ENCODE measurements around the gene STAC3. TPM values are rescaled to one million over a fixed set of nuclear protein-coding genes. Genes with fewer than 3 reads are reported as not detected.
A peak's percentile ranks its signal among the peaks of the same experiment; 100 is the strongest.

The STAC3 gene
- total and polyA plus RNA-seq, 9 of the 15 experiments (the other 6 are each of a cell fraction or from before 2014, with no cell fraction given): 0.45 to 6.4 (median 3.3) TPM

GRCh38 chr12:57240066-57240921, 10.7 kb downstream of the STAC3 start (continued):
- TF ChIP-seq RREB1 (CRISPR knock-in tag; IDR thresholded peaks at IDR 0.05) (peak; percentile 65; the same call in 1 of the 2 replicates), BHLHE40 (IDR thresholded peaks at IDR 0.05; ENCODE audit: low read length) (peak; percentile 92), HNRNPLL (IDR thresholded peaks at IDR 0.05; ENCODE audit: low read depth, low read length, poor library complexity, severe bottlenecking) (peak; percentile 46), ZNF324 (CRISPR knock-in tag; IDR thresholded peaks at IDR 0.05) (no peak), SOX6 (IDR thresholded peaks at IDR 0.05) (peak; percentile 46; the same call in 1 of the 2 replicates), ZHX1 (conservative IDR thresholded peaks at IDR 0.05; ENCODE audit: low read length) (no peak), ARID1B (IDR thresholded peaks at IDR 0.05) (0 out of 2 replicates have a peak, but pooled peaks have one; percentile 29), ZNF318 (IDR thresholded peaks at IDR 0.05; ENCODE audit: borderline replicate concordance in 1 of 2, low read depth in 1 of 2) (0 out of 4 replicates have a peak, but pooled peaks of 1 of the 2 experiments have one; percentile 26)
